ENCODE results near the gene DEK.

GRCh38 chr6:18189196-18189595 lies 75.1 kb downstream of the DEK start:
- no peak for TF ChIP-seq TFDP2 (CRISPR knock-in tag; IDR thresholded peaks at IDR 0.05)
- no peak for TF ChIP-seq ZNF121 (CRISPR knock-in tag; IDR thresholded peaks at IDR 0.05)
- no peak for TF ChIP-seq POLR2A (IDR thresholded peaks at IDR 0.05; ENCODE audit: insufficient read depth in 1 of 2, low read depth in 2 of 2, low read length in 2 of 2)
